ENCODE results near the gene POU5F1. TPM values are rescaled to one million over a fixed set of nuclear protein-coding genes. Genes with fewer than 3 reads are reported as not detected.

Gene POU5F1
- total and polyA plus RNA-seq, 2 of the 4 experiments (the other 2 are of a cell fraction), result not detected

- no peak overlapping the region for H3K18ac ChIP-seq (ENCODE audit: low read depth, low read length)
- H3K27ac ChIP-seq (ENCODE audit: insufficient read depth, low read length), result no peak overlapping the region
- H3K4me3 ChIP-seq (ENCODE audit: insufficient read depth, low read depth, low read length), result no peak overlapping the region
- intact Hi-C loops (cut with micrococcal nuclease), result no loop called here
- no peaks in the 10 kb centered on the region for H4K20me1 ChIP-seq (ENCODE audit: insufficient read depth, low read length)
- H3K9ac ChIP-seq (ENCODE audit: low read depth, low read length), result no peak overlapping the region
- no TSS peak for BruUV-seq (replicated peaks)
- no peak overlapping the region for H2BK15ac ChIP-seq (ENCODE audit: low read depth, low read length)
- POLR2A ChIA-PET (ENCODE audit: unreplicated experiment), result no interaction called here
- no peaks in the 10 kb centered on the region for H3K9me3 ChIP-seq (ENCODE audit: control insufficient read depth, insufficient read depth, low read length)
- peaks cover 10% of the 10 kb centered on the region; the same call in 1 of the 2 replicates for H3K9me1 ChIP-seq (ENCODE audit: insufficient read depth, low read length)
- H3K14ac ChIP-seq (replicated peaks; ENCODE audit: low read depth, low read length), result no peak overlapping the region
- ATAC-seq (ENCODE audit: low read depth) (no peak), DNase-seq (no peak)
- no peak overlapping the region for H3K56ac ChIP-seq (ENCODE audit: extremely low read depth, insufficient read depth, low read length)
- 100% methylated on average over 4 of the region's 8 CpGs; no CpG with 5 or more reads in 1 of the 2 experiments for WGBS, 2 experiments (ENCODE audit: extremely low coverage in 2 of 2, insufficient read length in 1 of 2)
- H4K8ac ChIP-seq (ENCODE audit: low read depth in 2 of 2, low read length in 2 of 2), result no peak overlapping the region
- H4K91ac ChIP-seq (ENCODE audit: insufficient read depth, low read depth, low read length), result no peak overlapping the region
- peaks cover 6% of the 10 kb centered on the region for H3K4me1 ChIP-seq (ENCODE audit: control insufficient read depth, insufficient read depth, low read length)
- H2AK9ac ChIP-seq (replicated peaks; ENCODE audit: low read depth, low read length, poor library complexity), result no peak overlapping the region
- H3K79me1 ChIP-seq (ENCODE audit: low read depth in 1 of 2, low read length in 2 of 2), result no peaks in the 10 kb centered on the region
- in situ Hi-C loops (cut with MboI; ENCODE audit: low sequenced_read_pairs), result no loop called here
- H2BK120ac ChIP-seq (ENCODE audit: low read depth, low read length), result no peak overlapping the region
- H3K23ac ChIP-seq (ENCODE audit: low read depth, low read length), result no peak overlapping the region
- CTCF ChIA-PET, result no interaction called here
- H2BK20ac ChIP-seq (ENCODE audit: low read depth, low read length), result no peak overlapping the region
- no peak overlapping the region for H2BK5ac ChIP-seq (ENCODE audit: low read depth, low read length, poor library complexity, severe bottlenecking)
- no peaks in the 10 kb centered on the region for H3K36me3 ChIP-seq (ENCODE audit: control insufficient read depth, insufficient read depth, low read length)
- TF ChIP-seq ELK1 (IDR thresholded peaks at IDR 0.05; ENCODE audit: borderline replicate concordance, low read depth, low read length) (no peak), SMC3 (IDR thresholded peaks at IDR 0.05; ENCODE audit: low read depth, low read length) (no peak), MAFK (IDR thresholded peaks at IDR 0.05; ENCODE audit: low read depth, low read length) (no peak), CHD1 (IDR thresholded peaks at IDR 0.05; ENCODE audit: low read depth, low read length) (no peak), MXI1 (IDR thresholded peaks at IDR 0.05; ENCODE audit: borderline replicate concordance, low read depth, low read length) (no peak)
- no peak overlapping the region for H2AK5ac ChIP-seq (ENCODE audit: low read depth, low read length)
- peak overlapping the region; percentile 81 for H2AFZ ChIP-seq (replicated peaks; ENCODE audit: low read length, poor library complexity)
- H4K5ac ChIP-seq (ENCODE audit: low read depth, low read length), result no peak overlapping the region
- no peak overlapping the region for H3K4me2 ChIP-seq (ENCODE audit: low read depth, low read length)
- dilution Hi-C loops (cut with HindIII; ENCODE audit: low sequenced_read_pairs, unreplicated experiment), result no loop called here
- no peaks in the 10 kb centered on the region for H3K27me3 ChIP-seq (ENCODE audit: control insufficient read depth, insufficient read depth, low read length)
- no peak overlapping the region for H3K4ac ChIP-seq (ENCODE audit: low read depth, low read length)
These were observed 9.4 kb upstream of the POU5F1 start for GRCh38 chr6:31179896-31180295.
